Islet precursor cell (in vitro differentiated cells): ENCODE data around the gene RPS18.
"Not testable (repeated sequence)": the region's sequence is repeated elsewhere in the genome, so short reads cannot be mapped to it uniquely, and the experiment has no call there.

Source experiments
- DNase-seq: peaks from one replicate; pipeline ENCODE4 v3.0.0-alpha.2; 2018

Gene RPS18

GRCh38 chr6:33271468-33272274 is at the start of gene RPS18, which contains the start of gene VPS52:
Gene RPS18, plus strand, starts transcription at chr6:33272075. Its CDS starts 45 bp downstream, at chr6:33272120.
Gene VPS52, minus strand, starts transcription at chr6:33271876. Its CDS starts 201 bp downstream, at chr6:33271675.
- DNase-seq, result peak; percentile 97

GRCh38 chr6:33226503-33227120 is 45.3 kb upstream of the RPS18 start:
- not testable (repeated sequence) for DNase-seq

- DNase-seq, result peak; percentile 78
Observed at GRCh38 chr6:33235221-33235634, 36.6 kb upstream of the RPS18 start.

- no peak for DNase-seq
Observed at GRCh38 chr6:33236328-33236727, 35.5 kb upstream of the RPS18 start.

- peak; percentile 6 for DNase-seq
Observed at GRCh38 chr6:33236852-33237251, 35.0 kb upstream of the RPS18 start.

GRCh38 chr6:33237741-33238140 is 34.1 kb upstream of the RPS18 start:
- DNase-seq, result peak; percentile 17

GRCh38 chr6:33241968-33242367 is 29.9 kb upstream of the RPS18 start:
- no peak for DNase-seq

GRCh38 chr6:33243476-33243875 is 28.4 kb upstream of the RPS18 start:
- peak; percentile 9 for DNase-seq

- DNase-seq, result peak; percentile 90
Observed at GRCh38 chr6:33247977-33248642, 23.8 kb upstream of the RPS18 start.

GRCh38 chr6:33248643-33248931 is 23.3 kb upstream of the RPS18 start:
- no peak for DNase-seq

- DNase-seq, result peak; percentile 99
Observed at GRCh38 chr6:33248932-33249731, 22.7 kb upstream of the RPS18 start.

GRCh38 chr6:33249732-33250630 is 21.9 kb upstream of the RPS18 start:
- DNase-seq, result peak; percentile 67

GRCh38 chr6:33250731-33251130 is 21.1 kb upstream of the RPS18 start:
- DNase-seq, result no peak

GRCh38 chr6:33251395-33252012 is 20.4 kb upstream of the RPS18 start:
- no peak for DNase-seq

GRCh38 chr6:33252759-33253158 is 19.1 kb upstream of the RPS18 start:
- DNase-seq, result no peak

- no peak for DNase-seq
Observed at GRCh38 chr6:33254591-33254990, 17.3 kb upstream of the RPS18 start.

- DNase-seq, result no peak
Observed at GRCh38 chr6:33259032-33259431, 12.8 kb upstream of the RPS18 start.

- not testable (repeated sequence) for DNase-seq
Observed at GRCh38 chr6:33262490-33262889, 9.4 kb upstream of the RPS18 start.

- no peak for DNase-seq
Observed at GRCh38 chr6:33264015-33264414, 7.9 kb upstream of the RPS18 start.

GRCh38 chr6:33271117-33271467 is 783 bp upstream of the RPS18 start:
- no peak for DNase-seq

GRCh38 chr6:33272275-33273128 is 627 bp downstream of the RPS18 start:
- DNase-seq, result no peak
